Erythroblast (primary cell): ENCODE results near the gene NFIX.

ENCODE experiments used
- GATA1 ChIP-seq: IDR thresholded peaks from 2 replicates; pipeline ENCODE4 v1.6.1; 2011; ENCODE audit warnings: low read depth, mild to moderate bottlenecking, control low read depth, low read length, moderate library complexity
- POLR2A ChIP-seq: IDR thresholded peaks from 2 replicates; pipeline ENCODE4 v1.6.1; 2011; ENCODE audit warnings: mild to moderate bottlenecking, low read length

DNA sequence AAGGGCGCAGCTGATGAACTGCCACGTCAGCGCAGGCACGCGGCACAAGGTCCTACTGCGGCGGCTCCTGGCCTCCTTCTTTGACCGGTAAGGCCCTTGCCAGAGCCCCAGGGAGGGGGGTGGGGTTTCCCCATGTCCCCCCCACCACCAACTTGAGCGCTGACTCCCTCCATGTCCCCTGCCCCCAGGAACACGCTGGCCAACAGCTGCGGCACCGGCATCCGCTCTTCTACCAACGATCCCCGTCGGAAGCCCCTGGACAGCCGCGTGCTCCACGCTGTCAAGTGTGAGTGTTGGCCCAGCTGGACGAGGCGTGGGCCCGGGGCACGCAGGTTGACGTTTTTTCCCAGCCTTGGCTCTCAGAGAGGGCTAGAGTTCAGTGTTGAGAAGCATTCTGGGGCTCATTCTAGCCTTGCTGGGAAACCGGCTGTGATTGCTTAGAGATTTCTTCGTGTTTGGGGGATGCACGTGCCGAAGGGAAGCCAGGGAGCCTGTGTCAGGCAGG, 142.1 kb downstream of the NFIX start:
- TF ChIP-seq POLR2A (no peak), GATA1 (no peak)
